ENCODE measurements around the gene NXN. TPM values are rescaled to one million over a fixed set of nuclear protein-coding genes. Genes with fewer than 3 reads are reported as not detected.

The NXN gene
- total RNA-seq, 1 donor from 2014 or later = 67.3 TPM

DNA sequence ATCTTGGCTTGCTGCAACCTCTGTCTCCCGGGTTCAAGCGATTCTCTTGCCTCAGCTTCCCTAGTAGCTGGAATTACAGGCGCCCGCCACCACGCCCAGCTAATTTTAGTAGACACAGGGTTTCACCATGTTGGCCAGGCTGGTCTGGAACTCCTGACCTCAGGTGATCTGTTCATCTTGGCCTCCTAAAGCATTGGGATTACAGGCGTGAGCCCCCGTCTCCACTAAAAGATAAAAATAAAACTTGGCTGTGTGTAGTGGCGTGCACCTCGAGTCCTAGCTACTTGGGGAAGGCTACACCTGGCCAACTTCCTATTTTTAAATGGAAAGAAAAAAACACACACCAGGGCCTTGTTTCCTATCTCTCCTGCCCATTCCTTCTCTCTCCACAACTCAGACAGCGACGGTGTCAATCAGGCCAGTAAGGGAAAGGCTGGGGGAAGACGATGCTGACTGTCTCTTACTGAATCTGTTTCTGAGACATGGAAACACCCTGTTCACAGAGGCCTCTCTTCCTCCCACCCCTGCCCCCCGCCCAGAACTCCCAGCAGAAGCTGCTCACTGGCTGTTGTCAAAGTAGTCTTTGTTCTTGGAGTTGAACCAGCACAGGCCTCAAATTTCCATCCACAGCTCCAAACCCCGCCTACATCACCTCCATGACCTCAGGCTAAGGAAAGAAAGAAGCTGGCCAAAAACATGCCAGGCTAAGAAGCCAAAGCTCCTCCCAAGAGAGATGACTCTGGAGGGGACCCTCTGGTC is 96.6 kb downstream of the NXN start:
- H3K9me3 ChIP-seq = no peaks in the 10 kb centered on the region
- H3K36me3 ChIP-seq = no peaks in the 10 kb centered on the region
- H3K27me3 ChIP-seq = no peaks in the 10 kb centered on the region
- intact Hi-C loops (cut with DNase I) = loop anchor here (5.0 kb wide), 1 partner anchor 94 kb away; the partner anchor contains the start of gene NXN
- H3K27ac ChIP-seq = peak overlapping the region; percentile 47 to 56
- TF ChIP-seq, protein P1, sequence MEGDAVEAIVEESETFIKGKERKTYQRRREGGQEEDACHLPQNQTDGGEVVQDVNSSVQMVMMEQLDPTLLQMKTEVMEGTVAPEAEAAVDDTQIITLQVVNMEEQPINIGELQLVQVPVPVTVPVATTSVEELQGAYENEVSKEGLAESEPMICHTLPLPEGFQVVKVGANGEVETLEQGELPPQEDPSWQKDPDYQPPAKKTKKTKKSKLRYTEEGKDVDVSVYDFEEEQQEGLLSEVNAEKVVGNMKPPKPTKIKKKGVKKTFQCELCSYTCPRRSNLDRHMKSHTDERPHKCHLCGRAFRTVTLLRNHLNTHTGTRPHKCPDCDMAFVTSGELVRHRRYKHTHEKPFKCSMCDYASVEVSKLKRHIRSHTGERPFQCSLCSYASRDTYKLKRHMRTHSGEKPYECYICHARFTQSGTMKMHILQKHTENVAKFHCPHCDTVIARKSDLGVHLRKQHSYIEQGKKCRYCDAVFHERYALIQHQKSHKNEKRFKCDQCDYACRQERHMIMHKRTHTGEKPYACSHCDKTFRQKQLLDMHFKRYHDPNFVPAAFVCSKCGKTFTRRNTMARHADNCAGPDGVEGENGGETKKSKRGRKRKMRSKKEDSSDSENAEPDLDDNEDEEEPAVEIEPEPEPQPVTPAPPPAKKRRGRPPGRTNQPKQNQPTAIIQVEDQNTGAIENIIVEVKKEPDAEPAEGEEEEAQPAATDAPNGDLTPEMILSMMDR (IDR thresholded peaks at IDR 0.05) = no peak
- peaks cover 3 to 6% of the 10 kb centered on the region in 2 donors for H3K4me1 ChIP-seq
- no peak overlapping the region for H3K4me3 ChIP-seq
- no peak for DNase-seq (ENCODE audit: low spot score in 2 of 2)

DNA sequence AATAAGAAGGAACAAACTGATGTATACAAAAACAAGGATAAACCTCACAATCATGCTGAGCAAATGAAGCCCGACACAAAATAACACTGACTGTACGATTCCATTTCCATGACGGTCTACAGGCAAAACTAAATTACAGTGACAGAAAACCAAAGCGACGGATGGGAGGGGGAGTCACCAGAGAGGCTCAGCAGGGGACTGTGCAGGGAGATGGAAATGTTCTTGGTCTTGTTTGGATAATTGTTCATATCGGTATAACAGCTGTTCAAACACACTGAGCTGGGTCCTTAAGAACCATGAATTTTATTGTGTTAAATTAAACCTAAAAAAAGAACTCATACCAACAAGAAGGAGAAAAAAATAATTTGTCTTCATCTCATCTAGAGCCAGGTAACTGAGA is 97.8 kb downstream of the NXN start:
- TF ChIP-seq, protein P1 (IDR thresholded peaks at IDR 0.05) = no peak
- peaks cover 3 to 6% of the 10 kb centered on the region in 2 donors for H3K4me1 ChIP-seq
- no peak for DNase-seq (ENCODE audit: low spot score in 2 of 2)
- intact Hi-C loops (cut with DNase I) = loop anchor here (5.0 kb wide), 1 partner anchor 96 kb away; the partner anchor contains the start of gene NXN
- no peak overlapping the region for H3K4me3 ChIP-seq
- H3K9me3 ChIP-seq = no peaks in the 10 kb centered on the region
- no peaks in the 10 kb centered on the region for H3K27me3 ChIP-seq
- H3K27ac ChIP-seq = no peak overlapping the region
- H3K36me3 ChIP-seq = no peaks in the 10 kb centered on the region

DNA sequence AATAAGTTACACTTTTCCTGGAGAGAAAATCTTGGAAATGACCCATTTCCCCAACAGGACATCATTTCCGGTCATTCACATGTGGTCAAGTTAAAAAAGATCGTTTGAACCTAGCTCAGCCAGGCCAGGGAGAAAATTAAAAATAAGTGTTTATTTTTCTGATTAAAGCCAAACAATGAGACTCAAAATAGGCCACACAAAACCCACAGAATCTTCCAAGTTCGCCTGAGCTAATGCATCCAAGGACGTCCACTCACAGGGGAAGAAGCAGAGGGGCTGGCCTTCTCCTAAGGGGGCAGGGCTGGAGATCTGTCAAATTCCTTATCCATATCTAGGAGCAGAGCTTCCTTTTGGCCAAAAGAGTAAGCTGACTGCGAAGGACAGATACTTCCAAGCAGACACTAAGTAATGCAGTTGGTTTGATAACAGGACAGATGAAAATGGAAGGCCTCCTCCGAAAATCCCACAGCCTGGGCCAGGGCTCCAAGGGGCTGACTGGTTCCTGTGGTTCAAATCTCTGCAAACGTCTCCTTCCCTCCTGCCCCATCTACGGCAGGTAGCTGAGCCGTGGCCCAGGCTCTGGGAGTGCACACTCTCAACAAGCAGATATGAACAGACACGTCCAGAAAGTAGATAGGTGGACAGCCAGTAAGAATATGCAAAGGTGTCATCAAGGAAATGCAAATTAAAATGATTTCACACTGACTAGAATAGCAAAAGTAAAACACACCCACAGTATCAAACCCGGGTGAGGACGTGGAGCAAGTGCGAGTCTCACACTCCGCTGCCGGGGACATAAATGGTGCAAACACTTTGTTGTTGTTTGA is 98.9 kb downstream of the NXN start:
- H3K27ac ChIP-seq = peak overlapping the region; percentile 70

DNA sequence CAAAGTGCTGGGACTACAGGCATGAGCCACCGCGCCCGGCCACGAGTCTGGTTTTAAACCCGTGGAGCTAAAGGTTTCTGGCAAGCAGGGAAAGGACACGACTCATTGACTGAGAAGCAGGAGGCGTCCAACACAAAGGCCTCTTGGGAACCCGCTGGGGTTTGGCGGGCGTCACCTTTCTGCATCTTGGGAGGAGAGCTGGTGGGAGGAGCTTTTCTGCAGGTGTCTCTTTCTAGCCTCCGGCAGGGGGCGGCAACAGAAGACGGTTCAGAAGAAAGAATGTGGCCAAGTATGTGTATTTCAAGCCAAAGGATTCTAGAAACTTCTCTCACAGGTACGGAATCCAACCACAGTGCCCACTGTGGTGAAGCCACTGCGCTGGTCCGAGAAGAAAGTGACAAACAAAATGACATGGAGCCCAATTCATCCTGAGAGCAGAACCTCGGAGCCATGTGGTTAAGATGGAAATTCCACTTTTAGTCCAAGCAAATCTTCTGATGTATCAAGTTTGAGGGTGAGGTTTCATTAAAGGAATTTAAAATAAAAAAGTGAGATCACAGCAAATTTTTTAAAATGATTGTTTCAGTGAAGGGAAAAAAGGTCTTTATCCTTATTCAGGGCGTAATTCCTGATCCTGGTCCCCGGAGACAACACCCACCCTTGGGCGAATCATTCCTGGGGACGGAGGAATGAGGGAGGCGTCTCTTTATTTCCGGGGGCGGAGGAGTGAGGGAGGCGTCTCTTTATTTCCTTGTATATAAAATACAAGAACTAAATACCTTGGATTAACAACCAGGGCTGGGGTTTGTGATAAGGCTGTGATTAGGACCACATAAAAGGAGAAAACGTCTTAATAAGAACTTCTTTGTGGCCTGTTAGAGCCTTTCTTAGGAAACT is 99.8 kb downstream of the NXN start:
- Histone ChIP-seq H3K27me3 (no peaks in the 10 kb centered on the region), H3K9me3 (no peaks in the 10 kb centered on the region), H3K27ac (peak overlapping the region; percentile 70), H3K4me3 (peak overlapping the region in 1 of 2 donors; percentile 11), H3K4me1 (peaks cover 3 to 6% of the 10 kb centered on the region in 2 donors), H3K36me3 (no peaks in the 10 kb centered on the region)
- intact Hi-C loops (cut with DNase I) = loop anchor here (5.0 kb wide), 1 partner anchor 98 kb away; the partner anchor contains the start of gene NXN
- DNase-seq (ENCODE audit: low spot score in 2 of 2) = peak; percentile 18 to 75
- TF ChIP-seq, protein P1 (IDR thresholded peaks at IDR 0.05) = peak; percentile 33 to 52 (median 45)

More for the DNA sequence above, 98.9 kb downstream of the NXN start:
- intact Hi-C loops (cut with DNase I) = loop anchor here (5.0 kb wide), 1 partner anchor 97 kb away; the partner anchor contains the start of gene NXN
- no peak for DNase-seq (ENCODE audit: low spot score in 2 of 2)
- Histone ChIP-seq H3K9me3 (no peaks in the 10 kb centered on the region), H3K4me3 (no peak overlapping the region), H3K27me3 (no peaks in the 10 kb centered on the region), H3K36me3 (no peaks in the 10 kb centered on the region), H3K4me1 (peaks cover 3 to 6% of the 10 kb centered on the region in 2 donors)
- TF ChIP-seq, protein P1 (IDR thresholded peaks at IDR 0.05) = no peak

DNA sequence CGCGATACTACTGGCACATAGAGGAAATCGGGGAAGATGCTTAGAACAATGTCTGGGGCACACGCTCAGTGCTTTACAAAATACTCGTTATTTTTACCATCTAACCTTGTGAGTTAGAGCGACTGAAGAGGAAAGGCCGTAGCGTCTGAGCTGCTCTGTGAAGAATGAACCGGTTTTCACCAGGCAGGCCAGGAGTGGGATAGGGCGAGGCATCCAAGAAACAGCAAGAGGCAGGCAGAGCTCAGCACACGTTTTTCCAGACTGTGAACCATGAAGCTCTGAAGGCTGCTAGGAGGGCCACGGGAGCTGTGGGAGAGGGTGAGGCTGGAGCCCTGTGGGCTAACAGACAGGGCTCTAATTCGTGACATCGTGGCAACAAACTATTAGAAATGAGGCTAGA is 101.9 kb downstream of the NXN start:
- Histone ChIP-seq H3K4me3 (no peak overlapping the region), H3K4me1 (peaks cover 3 to 6% of the 10 kb centered on the region in 2 donors), H3K27me3 (no peaks in the 10 kb centered on the region), H3K36me3 (no peaks in the 10 kb centered on the region), H3K27ac (no peak overlapping the region), H3K9me3 (no peaks in the 10 kb centered on the region)
- TF ChIP-seq, protein P1 (IDR thresholded peaks at IDR 0.05) = no peak
- no peak for DNase-seq (ENCODE audit: low spot score in 2 of 2)
- intact Hi-C loops (cut with DNase I) = no loop called here

Data from ascending aorta (tissue), 2 donors.